ES-I3 (cell line): ENCODE data around the gene LARP6.

Experiments
- H3K36me3 ChIP-seq: 2 replicates; pipeline ENCODE4 v1.6.1; 2013; ENCODE audit warnings: mild to moderate bottlenecking, low read length, control low read depth, moderate library complexity; ENCODE audit not compliant: insufficient read depth
- H3K4me1 ChIP-seq: 2 replicates; pipeline ENCODE4 v1.6.1; 2013; ENCODE audit warnings: mild to moderate bottlenecking, control low read depth, low read length; ENCODE audit not compliant: insufficient read depth
- H3K9ac ChIP-seq: 2 replicates; pipeline ENCODE4 v1.6.1; 2013; ENCODE audit warnings: low read depth, mild to moderate bottlenecking, low read length, moderate library complexity
- H3K9me3 ChIP-seq: 2 replicates; pipeline ENCODE4 v1.6.1; 2013; ENCODE audit warnings: mild to moderate bottlenecking, low read length, moderate library complexity; ENCODE audit not compliant: control insufficient read depth, insufficient read depth

LARP6 gene

GRCh38 chr15:70783610-70784022 is 70.3 kb downstream of the LARP6 start:
- Histone ChIP-seq H3K4me1 (peaks cover 16% of the 10 kb centered on the region), H3K9ac (no peak overlapping the region), H3K36me3 (no peaks in the 10 kb centered on the region), H3K9me3 (no peaks in the 10 kb centered on the region)

- H3K4me1 ChIP-seq, result peaks cover 16% of the 10 kb centered on the region
- no peaks in the 10 kb centered on the region for H3K9me3 ChIP-seq
- no peaks in the 10 kb centered on the region for H3K36me3 ChIP-seq
- H3K9ac ChIP-seq, result no peak overlapping the region
Observed at GRCh38 chr15:70783041-70783440, 70.9 kb downstream of the LARP6 start.

GRCh38 chr15:70781236-70781635 is 72.7 kb downstream of the LARP6 start:
- Histone ChIP-seq H3K4me1 (peaks cover 16% of the 10 kb centered on the region), H3K9me3 (no peaks in the 10 kb centered on the region), H3K36me3 (no peaks in the 10 kb centered on the region), H3K9ac (no peak overlapping the region)
